HG03378 (cell line): ENCODE data around the gene NFATC1.

Experiments
- ATAC-seq: cut with Tn5 transposase; IDR thresholded peaks from one replicate; pipeline ENCODE4 v1.9.1; 2021; ENCODE audit warnings: mild to moderate bottlenecking, moderate library complexity; ENCODE audit not compliant: unreplicated experiment

Gene NFATC1

DNA sequence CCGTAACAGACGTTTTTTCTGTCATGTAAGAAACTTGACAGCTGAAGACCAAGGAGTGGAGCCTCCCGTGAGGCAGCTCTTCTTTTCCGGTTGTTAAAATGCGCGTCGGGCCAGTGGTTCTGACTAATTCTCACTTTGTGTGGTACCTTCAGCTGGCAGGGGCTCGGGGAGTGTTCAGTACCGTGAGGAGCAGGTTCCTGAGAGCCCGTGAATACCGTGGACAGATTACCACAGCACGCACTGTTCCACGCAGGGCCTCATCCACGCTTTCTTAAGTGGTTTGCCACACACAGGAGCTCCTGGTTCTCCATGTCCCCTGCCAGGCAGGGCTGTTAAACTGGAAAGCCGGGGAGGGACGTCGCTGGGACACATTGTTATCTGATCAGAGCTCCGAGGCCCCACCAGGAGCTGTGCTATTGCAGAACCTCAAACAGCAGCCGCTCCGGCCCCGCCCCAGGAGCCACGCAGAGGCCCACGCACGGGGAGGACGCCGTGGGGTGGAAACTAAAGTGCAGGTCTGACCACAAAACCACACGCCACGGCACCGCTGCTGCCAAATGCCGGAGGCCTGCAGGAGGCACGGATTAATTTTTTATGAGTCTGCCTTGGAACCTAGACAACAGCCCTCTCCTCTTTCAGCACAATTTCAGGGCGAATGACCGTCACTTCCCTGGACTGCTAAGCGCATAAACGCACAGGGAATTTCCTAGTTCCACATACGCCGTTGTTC lies 43.3 kb downstream of the NFATC1 start:
- no peak for ATAC-seq

DNA sequence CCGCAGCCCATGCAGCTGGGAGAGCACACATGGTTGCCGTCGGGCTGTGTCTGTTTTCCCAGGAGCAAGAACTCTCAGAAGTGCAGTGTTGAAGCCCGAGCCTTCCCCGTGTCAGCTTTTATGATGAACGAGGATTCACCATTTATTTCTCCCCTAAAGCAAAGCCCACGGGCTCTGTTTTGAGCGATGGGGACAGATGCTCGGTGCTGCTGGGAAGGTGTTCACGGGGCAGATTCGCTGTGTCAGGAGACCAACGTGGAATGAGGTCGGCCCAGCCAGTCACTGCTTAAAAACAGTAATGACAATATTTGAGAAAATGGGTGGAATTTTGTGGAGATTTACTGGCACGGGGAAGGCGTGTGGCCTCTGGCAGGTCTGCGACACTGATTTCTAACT lies 43.9 kb downstream of the NFATC1 start:
- ATAC-seq, result no peak

DNA sequence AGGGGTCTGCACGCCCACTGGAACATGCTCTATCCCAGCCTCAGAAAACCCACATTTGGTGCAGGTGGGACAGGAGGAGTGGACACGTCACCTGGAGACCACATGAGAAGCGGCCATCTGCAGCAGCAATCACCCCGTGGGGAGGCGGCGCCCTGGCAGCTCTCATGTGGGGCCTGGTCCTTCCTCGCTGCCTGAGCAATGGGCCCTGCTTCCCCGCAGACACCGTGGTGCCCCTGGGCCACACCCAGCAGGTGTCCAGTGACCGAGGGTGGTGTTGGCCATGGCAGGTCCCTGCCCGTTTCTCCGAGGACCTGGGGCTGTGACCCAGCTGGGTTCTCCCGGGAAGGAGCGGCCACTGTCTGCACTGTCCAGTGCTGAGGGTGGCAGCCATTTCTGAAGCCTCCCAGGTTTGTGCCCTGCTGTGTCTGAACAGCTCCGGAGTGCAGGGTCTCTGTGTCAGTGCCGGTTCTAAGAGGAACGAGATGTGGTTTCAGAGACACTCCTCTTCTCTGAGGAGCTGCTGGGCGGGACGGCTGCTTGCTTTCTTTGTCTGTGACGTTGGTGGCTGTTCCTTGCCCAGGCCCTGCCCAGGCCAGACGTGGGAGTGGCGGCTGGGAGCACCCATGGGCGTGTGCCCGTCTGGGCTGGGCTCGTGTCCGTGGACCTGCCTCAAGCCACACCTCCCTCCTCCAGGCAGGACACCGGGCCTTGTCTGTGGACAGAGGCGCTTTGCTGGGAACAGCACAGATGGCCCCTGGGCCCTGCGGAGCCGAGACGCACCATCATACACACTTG lies 44.8 kb downstream of the NFATC1 start:
- ATAC-seq, result no peak

DNA sequence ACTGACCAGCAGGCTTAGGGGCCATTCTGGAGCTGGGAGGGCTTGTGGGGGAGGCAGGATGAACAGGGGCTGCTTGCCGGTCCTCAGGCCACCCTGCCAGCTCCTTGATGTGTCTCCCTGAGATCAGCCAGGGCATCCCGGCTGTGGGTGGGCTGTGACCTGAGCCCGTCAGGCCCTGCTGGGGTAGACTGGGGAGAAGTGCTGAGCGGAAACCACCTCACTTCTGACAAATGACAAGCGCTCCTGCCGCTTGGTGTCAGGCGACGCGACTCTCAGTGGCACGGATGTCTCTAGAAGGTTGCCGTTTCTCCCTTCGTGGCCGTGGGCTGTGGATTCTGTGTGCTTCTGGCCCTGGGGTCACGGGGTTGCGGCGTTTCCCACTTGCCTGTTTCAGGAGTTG lies 45.7 kb downstream of the NFATC1 start:
- ATAC-seq, result no peak

DNA sequence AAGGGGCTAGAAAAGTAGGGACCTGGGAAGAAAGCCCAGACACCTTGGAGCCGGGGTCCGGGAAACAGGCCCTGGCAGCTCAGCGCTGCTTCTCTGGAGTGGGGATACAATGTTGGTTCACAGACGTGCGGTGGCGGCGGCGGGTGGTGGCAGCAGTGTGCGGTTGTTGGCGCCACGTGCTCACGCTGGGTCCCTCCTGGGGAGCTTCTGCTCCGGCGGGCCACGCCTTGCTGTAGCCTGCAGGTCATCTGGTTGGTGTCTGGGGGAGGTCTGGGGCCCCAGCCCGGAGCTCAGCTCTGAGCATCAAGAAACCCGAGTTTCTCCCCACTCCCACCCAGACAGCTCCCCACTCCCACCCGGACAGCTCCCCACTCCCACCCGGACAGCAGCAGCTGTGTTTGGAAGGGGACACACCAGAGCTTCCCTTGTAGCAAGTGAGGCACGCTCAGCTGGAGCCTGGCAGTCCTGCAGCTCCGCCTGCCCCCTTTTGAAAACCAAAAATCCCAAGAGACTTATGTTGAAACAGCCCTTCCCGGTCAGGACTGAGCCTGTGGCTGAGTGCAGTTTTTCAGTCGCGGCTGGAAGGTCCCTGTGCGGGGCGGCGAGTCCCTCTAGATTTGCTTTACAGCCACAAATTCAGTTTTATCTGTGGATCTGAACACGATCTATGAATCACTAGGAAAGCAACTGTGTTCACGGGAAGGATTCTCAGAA lies 46.9 kb downstream of the NFATC1 start:
- ATAC-seq, result no peak

DNA sequence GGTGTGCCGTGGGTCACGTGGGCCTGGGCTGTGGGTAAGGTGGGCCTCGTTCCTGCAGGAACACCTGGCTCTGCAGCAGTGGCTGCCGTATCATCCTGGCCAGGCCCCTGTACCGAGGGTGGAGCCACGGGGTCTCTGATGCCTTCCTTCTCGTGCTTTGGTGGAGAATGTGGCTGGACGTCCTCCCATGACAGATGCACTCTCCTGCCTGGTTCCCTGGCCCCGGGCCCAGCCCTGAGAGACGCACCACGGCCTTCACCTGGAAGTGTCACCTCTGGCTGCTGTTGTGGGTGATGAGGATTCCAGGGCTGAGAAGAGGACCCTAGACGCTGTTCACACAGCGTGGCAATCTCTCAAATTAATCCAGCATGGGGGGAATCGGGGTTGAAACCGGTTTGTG lies 49.5 kb downstream of the NFATC1 start:
- ATAC-seq, result no peak

DNA sequence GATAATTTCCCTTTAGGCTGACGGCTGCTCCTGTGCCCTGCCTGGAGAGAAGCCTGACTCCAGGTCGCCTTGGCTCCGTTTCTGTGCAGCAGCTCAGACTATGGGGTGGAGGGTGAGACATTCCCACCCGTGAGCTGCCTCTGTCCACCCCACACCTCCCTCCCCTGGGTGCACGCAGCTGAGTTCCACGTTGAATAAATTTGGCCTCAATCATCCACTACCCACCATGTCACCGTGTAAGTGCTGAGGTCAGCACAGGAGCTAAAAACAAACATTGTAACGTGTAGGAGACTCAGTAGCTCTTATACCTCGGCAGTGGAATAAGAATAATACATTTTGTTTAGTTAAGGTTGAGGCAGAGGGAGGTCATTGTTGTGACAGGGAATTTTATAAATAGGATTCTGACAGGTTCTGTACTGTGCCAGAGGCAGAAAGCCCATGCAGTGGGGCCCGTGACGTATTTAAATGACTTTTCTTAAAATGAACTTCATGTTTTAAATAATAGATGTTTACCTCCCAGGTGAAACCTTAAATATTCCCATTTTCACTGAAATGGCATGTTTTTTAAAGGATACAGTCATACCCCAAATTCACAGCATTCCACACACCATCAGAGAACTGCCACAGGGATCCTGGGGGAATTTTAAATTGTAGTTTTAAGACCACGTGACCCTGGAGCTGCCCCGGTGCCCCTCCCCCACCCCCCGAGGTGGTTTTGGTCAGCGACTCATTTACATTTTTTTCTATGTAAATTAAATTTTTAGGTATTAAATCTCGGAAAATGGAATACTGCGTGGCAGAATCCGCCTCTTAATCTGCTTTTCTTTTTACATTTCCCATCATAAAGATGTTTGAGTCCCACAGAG lies 50.2 kb downstream of the NFATC1 start:
- ATAC-seq, result no peak

DNA sequence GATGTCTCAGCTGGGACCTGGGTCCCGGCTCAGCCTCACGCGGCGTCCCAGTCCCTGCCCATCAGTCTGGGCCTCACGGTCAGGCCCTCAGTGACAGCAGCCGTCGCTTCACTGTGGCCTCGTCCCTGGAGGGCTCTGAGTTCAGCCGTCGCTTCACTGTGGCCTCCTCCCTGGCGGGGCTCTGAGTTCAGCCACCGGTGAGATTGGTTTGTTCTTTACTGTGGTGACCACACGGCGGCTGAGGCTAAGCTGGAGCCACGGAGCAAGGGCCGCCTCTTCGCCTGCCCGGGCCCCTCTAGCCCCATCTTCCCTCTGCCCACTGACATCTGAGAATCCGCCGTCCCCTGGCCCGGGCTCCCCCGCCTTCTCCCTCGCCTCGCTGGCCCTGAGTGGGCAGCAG lies 51.2 kb downstream of the NFATC1 start:
- no peak for ATAC-seq

DNA sequence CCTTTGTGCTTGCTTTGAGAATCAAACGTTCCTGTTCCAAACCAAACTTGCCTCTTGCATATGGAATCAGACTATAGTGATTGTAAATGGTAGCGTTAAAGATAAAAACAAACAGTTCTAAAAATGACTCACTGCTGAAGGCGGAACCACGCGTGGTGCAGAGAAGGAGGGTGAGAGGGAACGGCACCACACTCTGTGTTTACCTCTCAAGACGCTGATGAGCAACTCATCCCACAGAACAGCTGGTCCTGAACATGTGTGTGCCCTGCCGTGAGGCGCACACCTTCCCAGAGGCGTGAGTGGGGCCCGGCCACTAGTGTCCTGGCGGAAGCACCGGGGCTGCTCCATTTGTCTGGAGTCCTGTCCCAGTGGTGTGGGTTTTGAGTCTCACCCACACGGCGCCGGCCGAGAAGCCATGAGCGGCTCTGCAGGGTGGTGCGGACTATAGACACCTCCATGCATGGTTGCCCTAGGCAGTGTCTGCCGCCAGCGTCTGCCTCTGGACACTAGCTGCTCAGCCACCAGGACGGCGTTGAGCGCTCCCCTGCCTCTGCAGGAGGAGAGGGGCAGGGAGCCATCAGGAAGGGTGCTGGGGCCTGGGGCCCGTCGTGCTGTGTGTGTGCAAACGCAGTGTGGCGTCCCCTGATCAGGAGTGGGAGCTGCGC lies 52.1 kb downstream of the NFATC1 start:
- ATAC-seq, result no peak

DNA sequence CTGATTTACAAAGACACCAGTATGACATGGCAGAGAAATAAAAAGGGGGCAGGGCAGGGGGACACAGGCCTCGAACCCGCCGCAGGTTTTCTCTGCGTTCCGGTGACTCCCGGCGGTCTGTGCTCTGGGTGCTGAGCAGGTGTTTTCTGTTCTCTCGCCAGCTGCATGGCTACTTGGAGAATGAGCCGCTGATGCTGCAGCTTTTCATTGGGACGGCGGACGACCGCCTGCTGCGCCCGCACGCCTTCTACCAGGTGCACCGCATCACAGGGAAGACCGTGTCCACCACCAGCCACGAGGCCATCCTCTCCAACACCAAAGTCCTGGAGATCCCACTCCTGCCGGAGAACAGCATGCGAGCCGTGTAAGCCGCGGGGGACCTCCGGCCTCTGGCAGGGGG lies 52.9 kb downstream of the NFATC1 start:
- ATAC-seq, result no peak

DNA sequence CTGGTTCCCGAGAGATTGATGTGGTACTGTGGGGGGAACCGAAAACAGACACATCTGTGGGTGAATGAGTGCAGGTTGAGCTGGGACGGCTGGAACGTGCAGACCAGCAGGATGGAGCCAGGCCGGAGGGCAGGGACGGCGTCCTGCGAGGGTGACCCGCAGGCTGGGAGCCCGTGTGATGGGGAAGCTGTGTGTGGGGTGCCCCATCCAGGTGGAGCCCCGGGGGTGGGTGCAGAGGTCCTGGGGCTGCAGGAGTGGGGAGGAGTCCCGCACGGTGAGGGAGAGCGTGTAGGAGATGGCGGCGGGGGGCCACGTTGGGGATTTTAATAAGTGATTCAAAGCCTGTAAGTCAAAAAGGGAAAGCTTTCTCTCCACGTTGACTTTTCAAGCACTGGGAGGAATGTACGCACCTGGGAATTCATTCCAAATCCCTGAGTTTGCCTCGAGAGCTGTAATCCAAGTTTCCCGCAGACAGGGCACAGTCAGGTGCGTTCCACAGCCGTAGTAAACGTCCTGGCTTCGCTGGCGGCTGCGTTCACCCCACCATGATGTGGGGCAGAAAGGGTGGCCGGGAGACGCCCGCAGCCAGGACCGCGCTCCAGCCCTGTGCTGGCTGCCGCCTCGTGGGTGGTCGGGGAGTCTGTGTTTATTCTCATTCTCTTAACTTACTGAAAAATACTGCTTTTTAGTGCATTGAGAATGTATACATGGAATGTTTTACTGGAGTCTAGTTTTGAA lies 54.0 kb downstream of the NFATC1 start:
- no peak for ATAC-seq

DNA sequence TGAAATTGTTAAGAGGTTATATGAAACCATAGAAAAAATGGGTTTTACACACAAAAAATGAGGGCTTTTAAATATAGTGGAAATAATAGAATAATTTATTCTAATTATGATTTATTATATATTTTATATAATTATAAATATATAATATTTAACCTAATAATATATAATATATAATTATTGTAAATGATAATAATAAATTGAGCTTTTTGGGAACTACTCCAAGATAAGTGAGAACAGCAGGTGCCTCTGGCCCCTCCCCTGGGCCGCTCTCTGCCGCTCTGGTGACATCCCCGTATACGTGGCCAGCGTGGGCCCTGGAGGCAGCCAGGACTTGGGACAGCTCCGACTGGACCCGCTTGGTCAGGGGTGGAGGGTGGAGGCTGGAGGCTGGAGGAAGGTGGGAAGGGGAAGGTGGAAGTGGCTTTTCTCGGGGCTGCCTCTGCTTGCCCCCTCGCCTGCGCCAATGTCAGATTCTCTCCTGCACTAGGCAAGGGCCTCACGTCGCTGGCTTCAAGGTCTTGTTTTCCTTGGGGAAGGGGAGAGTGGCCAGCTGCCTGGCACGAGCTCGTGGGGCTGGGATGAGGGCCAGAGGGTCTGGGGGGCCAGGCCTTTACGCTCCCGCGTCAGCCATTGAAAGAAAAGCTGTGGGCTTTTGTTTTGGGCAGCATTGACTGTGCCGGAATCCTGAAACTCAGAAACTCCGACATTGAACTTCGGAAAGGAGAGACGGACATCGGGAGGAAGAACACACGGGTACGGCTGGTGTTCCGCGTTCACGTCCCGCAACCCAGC lies 54.8 kb downstream of the NFATC1 start:
- no peak for ATAC-seq

DNA sequence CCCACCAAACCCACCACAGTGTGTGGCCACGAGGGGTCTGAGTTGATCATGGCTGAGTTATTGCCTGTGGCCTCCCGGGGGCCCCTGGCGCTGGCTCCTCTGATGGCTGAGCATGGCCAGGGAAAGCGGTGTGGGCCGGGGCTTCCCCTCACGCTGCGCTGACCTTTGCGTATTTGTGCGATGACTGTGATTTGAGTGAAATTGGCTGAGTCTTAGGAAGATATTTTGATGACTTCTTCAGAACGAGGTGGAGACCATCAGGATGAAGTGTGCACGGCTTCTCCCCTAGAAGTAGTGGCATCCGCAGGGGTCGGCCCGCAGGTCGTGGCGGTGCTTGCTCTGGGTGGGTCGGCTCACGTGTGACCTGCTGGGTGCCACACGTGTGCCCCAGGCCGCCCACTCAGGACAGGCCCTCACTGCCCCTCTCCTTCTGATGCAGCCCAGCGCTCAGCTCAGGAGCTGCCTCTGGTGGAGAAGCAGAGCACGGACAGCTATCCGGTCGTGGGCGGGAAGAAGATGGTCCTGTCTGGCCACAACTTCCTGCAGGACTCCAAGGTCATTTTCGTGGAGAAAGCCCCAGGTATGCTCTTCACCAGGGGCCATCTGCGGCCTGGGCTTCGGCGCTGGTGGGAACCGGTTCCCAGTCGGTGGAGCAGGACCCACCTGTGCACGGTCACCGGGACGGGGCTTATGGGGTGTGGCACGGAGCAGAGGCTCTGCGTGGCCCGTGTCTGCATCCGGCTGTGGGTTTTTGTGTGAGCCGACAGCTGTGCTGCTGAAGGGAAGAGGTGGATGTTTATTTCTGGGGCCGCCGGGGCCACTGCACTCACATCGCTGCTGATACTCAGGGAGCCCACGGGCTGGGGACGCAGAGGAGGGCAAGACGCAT lies 55.8 kb downstream of the NFATC1 start:
- ATAC-seq, result no peak

DNA sequence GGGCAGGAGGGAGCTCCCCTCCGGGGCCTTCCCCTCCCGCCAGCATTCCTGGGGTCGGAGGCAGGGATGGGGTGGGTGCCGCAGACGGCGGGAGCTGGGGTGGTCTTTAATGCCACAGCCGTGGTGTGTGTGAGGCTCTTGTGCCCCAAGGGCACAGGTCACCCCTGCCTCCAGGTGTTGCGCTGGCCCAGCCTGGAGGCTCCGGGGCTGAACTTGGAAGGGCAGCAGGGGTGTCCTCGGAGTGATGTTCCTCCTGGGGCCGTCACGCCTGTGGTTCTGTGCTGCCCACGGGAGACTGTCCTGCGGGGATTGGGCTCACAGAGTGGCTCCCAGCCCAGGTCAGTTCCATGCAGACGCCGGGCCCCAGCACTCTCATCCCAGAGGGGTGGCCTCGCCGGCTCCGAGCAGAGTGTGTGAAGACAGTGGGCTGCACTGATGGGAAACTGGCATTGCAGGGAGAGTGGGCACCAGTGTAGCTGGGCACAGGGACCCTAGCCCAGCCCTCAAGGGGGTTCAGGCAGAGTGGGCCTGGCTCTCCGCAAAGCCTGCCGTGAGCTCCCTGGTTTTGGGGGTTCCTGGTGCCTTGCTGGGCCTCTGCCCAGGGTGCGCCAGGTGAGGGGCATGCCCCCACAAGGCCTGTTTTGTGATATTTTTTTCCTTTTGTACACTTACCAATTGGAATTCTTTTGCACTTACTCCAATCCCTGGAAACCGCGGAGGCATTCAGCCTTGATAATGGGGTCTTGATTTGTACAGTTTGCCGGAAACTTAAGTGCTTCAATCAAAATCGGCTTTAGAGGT lies 56.7 kb downstream of the NFATC1 start:
- ATAC-seq, result no peak

DNA sequence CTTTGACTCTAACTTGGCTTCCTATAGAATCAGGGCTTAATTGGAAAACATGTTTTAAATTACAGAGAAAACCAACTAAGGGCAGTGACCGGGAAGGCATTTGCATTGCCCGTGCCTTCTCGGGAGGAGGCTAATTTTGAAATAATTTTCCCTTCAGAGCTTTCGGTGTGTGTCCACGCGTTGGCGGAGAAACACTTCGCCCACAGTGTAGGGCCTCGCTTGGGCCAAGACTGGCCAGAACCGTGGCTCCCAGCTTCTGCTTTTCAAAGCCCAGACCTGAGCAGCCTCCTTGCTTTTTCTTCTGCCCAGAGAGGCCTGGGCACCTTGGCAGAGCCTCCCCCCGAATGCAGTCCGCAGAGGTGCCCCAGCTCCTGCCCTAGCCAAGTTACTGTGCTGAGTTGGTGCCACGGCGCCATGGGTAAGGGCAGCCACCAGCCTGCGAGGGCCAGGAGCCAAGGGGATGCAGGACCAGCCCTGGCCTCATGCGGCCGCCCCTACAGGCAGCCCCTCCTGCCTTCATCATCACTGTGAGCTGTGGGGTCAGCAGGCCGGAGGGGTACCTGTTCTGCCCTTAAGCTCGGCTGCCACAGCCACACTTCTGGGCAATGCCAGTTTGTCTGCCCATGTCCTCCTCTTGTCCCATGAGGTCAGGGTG lies 57.4 kb downstream of the NFATC1 start:
- ATAC-seq, result no peak
